ENCODE data around the gene SPACA5B.
"Not testable (repeated sequence)": the region's sequence is repeated elsewhere in the genome, so short reads cannot be mapped to it uniquely, and the experiment has no call there.

The SPACA5B gene

DNA sequence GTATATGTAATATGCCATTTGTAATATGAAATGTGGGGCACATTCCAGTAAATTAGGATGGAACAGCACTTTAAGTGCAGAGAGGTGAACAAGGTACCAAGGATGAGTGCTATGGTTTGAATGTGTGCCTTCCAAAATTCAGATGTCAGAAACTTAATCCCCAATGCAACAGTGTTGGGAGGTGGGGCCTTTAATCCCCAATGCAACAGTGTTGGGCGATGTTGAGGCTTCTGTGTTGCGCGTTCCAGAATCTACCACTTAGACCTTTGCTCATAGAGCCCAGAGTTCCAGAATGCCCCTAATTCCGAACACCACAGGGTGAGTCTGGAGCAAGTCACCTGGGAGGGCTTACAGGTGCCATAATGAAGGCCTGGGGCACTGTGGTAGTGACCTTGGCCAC, at the start of gene SPACA5B:
Gene SPACA5B, plus strand, starts transcription at position 301 of the 400 bp plus-strand sequence. Its CDS starts 62 bp downstream, at position 363.
- not testable (repeated sequence) for H3K4me3 ChIP-seq (ENCODE audit: low read length); DNase-seq (ENCODE audit: low read depth)

DNA sequence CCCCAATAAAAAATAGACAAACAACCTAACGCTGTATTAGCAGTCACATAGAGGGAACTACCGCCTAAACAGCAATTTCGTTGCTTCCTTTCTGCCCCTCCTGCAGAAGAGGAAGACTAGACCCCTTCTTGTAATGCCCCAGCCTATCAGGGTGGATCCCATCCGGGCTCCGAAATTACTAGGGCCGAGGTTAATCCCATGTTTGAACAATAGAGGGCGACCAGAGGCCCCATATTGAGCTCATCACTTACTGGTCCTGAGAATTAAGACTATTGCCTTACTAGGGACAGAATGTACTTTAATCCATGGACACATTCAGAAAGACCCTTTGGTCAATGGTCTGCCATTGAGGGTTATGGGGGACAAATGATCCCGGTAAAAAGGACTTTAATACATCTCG, 47.2 kb upstream of the SPACA5B start:
- peak; percentile 51 for DNase-seq (ENCODE audit: low read depth)
- H3K4me3 ChIP-seq (ENCODE audit: low read length) = no peak overlapping the region
- TF ChIP-seq, protein P1, sequence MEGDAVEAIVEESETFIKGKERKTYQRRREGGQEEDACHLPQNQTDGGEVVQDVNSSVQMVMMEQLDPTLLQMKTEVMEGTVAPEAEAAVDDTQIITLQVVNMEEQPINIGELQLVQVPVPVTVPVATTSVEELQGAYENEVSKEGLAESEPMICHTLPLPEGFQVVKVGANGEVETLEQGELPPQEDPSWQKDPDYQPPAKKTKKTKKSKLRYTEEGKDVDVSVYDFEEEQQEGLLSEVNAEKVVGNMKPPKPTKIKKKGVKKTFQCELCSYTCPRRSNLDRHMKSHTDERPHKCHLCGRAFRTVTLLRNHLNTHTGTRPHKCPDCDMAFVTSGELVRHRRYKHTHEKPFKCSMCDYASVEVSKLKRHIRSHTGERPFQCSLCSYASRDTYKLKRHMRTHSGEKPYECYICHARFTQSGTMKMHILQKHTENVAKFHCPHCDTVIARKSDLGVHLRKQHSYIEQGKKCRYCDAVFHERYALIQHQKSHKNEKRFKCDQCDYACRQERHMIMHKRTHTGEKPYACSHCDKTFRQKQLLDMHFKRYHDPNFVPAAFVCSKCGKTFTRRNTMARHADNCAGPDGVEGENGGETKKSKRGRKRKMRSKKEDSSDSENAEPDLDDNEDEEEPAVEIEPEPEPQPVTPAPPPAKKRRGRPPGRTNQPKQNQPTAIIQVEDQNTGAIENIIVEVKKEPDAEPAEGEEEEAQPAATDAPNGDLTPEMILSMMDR (IDR thresholded peaks at IDR 0.05; ENCODE audit: insufficient read depth, low read depth, low read length, missing control alignments) = peak; percentile 67

DNA sequence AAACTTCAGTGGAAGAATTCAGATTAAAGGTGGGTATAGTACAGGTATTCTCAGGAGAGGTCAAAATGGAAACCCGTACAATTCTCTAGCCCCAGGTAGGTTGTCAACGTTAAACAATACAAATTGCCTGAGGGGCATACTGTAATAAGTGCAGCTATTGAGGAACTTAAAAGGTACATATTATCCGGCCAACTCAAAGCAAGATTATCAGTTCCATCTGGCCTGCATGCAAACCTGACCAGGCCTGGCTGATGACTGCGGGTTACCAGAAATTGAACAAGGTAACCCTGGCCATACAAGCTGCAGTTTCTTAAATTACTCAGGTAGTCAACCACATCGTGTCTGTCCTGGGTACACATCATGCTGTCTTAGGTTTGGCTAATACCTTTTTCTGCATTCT, 46.7 kb upstream of the SPACA5B start:
- no peak for DNase-seq (ENCODE audit: low read depth)
- no peak overlapping the region for H3K4me3 ChIP-seq (ENCODE audit: low read length)
- TF ChIP-seq, protein P1 (IDR thresholded peaks at IDR 0.05; ENCODE audit: insufficient read depth, low read depth, low read length, missing control alignments) = no peak

DNA sequence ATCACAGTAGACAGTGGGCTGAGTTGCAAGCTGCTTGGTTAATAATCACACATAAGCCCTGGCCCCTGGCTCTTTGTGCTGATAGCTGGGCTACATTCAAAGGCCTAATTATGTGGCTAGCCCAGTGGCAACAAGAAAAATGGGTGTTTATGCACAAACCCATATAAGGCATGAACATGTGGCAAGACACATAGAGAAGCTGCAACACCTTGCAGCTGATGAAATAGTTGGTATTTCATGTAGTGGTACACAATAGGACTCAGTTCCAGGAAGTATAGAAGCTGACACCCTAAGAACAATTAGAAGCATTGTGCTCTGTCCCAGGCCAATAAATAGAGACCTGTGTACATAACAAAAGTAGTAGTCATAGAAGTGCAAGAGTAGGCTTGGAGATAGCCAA, 44.3 kb upstream of the SPACA5B start:
- H3K4me3 ChIP-seq (ENCODE audit: low read length) = no peak overlapping the region
- peak; percentile 46 for DNase-seq (ENCODE audit: low read depth)
- TF ChIP-seq, protein P1 (IDR thresholded peaks at IDR 0.05; ENCODE audit: insufficient read depth, low read depth, low read length, missing control alignments) = no peak

DNA sequence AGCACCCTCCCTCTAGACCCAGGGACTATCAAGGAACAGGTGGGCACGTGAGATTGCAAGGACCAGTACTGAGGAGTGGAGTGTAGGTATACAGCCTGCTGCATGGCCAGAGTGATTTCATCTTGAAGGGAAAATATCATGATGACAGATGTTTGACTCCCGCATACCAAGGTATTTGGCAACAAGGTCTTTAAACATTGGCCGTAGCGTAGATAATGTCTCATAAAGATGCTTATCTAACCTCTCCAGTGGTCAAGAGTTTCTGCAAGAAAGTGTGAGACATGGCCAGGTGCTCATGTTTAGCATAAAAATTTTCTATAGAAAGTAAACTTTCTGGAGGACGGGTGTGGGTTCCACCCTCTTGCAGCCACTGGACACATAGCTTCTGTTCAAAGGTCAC, 40.3 kb upstream of the SPACA5B start:
- peak; percentile 15 for DNase-seq (ENCODE audit: low read depth)
- H3K4me3 ChIP-seq (ENCODE audit: low read length) = no peak overlapping the region
- TF ChIP-seq, protein P1 (IDR thresholded peaks at IDR 0.05; ENCODE audit: insufficient read depth, low read depth, low read length, missing control alignments) = no peak

DNA sequence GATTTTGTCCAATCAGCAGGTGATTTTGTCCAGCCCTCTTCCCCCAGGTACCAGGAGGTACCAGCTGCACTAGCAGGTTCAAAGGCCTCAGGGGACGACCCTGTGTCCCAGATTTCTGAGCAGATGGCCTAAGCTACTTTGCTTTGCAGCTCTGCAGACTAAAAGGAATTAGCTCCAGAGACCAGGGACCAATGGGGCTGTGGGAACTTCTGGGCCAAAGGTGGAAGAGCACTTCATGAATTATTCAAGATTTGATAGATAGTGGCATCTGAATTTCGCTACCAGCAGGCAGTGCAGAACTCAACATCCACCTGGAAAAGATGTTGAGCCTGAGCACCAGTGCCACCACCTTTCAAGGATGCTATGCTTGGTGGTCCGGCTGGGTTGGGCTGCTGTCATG, 37.9 kb upstream of the SPACA5B start:
- not testable (repeated sequence) for DNase-seq (ENCODE audit: low read depth); H3K4me3 ChIP-seq (ENCODE audit: low read length)

DNA sequence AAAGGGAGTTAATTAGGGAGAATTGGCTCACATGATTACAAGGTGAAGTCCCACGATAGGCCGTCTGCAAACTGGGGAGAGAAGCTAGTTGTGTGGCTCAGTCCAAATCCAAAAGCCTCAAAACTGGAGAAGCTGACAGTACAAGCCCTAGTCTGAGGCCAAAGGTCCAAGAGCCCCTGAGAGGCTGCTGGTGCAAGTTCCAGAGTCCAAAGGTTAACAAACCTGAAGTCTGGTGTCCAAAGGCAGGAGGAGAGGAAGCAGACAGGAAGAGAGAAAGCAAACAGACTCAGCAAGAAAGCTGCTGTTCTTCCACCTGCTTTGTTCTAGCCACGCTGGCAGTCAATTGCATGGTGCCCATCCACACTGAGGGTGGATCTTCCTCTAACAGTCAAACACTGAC, 29.0 kb upstream of the SPACA5B start:
- H3K4me3 ChIP-seq (ENCODE audit: low read length) = no peak overlapping the region
- TF ChIP-seq, protein P1 (IDR thresholded peaks at IDR 0.05; ENCODE audit: insufficient read depth, low read depth, low read length, missing control alignments) = no peak
- DNase-seq (ENCODE audit: low read depth) = no peak

DNA sequence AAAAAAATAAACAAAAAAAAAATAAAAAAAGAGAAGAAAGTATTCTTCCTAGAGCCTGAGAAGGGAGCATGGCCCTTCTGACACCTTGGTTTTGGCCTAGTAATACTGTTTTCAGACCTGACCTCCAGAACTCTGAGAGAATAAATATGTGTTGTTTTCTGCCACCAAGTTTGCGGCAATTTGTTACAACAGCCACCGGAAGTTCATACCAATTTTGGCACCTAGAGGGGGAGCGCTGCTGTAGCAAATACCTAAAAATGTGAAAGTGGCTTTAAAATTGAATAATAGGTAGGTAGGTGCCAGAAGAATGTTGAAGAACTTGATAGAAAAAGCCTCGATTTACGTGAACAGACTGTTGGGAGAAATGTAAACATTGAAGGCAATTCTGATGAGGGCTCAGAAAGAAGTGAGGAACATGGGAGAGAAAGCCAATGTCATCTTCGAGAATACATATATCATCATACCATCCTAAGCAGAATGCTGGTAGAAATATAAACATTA, 27.5 kb upstream of the SPACA5B start:
- TF ChIP-seq, protein P1 (IDR thresholded peaks at IDR 0.05; ENCODE audit: insufficient read depth, low read depth, low read length, missing control alignments) = no peak
- DNase-seq (ENCODE audit: low read depth) = no peak

More for the DNA sequence above, 27.5 kb upstream of the SPACA5B start:
- no peak overlapping the region for H3K4me3 ChIP-seq (ENCODE audit: low read length)
